ENCODE results near the gene KIAA1671.

- TF ChIP-seq CTCF (IDR thresholded peaks at IDR 0.05) (no peak), EP300 (IDR thresholded peaks at IDR 0.05) (no peak), POLR2AphosphoS5 (IDR thresholded peaks at IDR 0.05) (no peak), POLR2A (IDR thresholded peaks at IDR 0.05) (no peak)
These were observed 173.3 kb downstream of the KIAA1671 start for GRCh38 chr22:25125693-25126357.
